SU-DHL-6 (cell line): ENCODE data around the gene ANXA3.

Source experiments
- H2AFZ ChIP-seq: fragments of 200-600 bp; sonication (generic); 2 replicates; pipeline ENCODE4 v1.6.1; 2014; ENCODE audit warnings: low read depth, mild to moderate bottlenecking, moderate library complexity, mixed read lengths, antibody characterized with exemption, low read length; ENCODE audit not compliant: severe bottlenecking
- H3F3A ChIP-seq: fragments of 200-600 bp; shearing (Covaris generic); 2 replicates; pipeline ENCODE4 v1.6.0; 2016; ENCODE audit warnings: antibody characterized with exemption, mild to moderate bottlenecking; ENCODE audit not compliant: insufficient read depth
- H3K27ac ChIP-seq: fragments of 200-600 bp; sonication (generic); 2 replicates; pipeline ENCODE4 v1.5.1; 2016; ENCODE audit warnings: low read depth, mild to moderate bottlenecking, low read length, moderate library complexity, mixed read lengths
- H3K27me3 ChIP-seq: fragments of 200-600 bp; sonication (generic), shearing (Covaris generic); 2 replicates; pipeline ENCODE4 v1.6.0; 2014; ENCODE audit warnings: mild to moderate bottlenecking, low read length
- H3K36me3 ChIP-seq: fragments of 200-600 bp; sonication (generic); 2 replicates; pipeline ENCODE4 v1.6.1; 2014; ENCODE audit warnings: mild to moderate bottlenecking, low read length, mixed read lengths
- H3K4me2 ChIP-seq: fragments of 300-600, 200-600 bp; shearing (Covaris generic), sonication (generic); 2 replicates; pipeline ENCODE4 v1.6.0; 2014; ENCODE audit warnings: low read length, low read depth, mild to moderate bottlenecking; ENCODE audit not compliant: poor library complexity, severe bottlenecking
- H3K4me3 ChIP-seq: fragments of 200-600 bp; sonication (generic); 2 replicates; pipeline ENCODE4 v1.5.1; 2014; ENCODE audit warnings: antibody characterized with exemption, low read length, mild to moderate bottlenecking, mixed read lengths; ENCODE audit not compliant: insufficient read depth, poor library complexity, severe bottlenecking
- H3K79me2 ChIP-seq: fragments of 200-600 bp; sonication (generic); 2 replicates; pipeline ENCODE4 v1.6.1; 2014; ENCODE audit warnings: mild to moderate bottlenecking, low read length, moderate library complexity; ENCODE audit not compliant: insufficient read depth
- H3K9ac ChIP-seq: fragments of 200-600 bp; sonication (generic); 2 replicates; pipeline ENCODE4 v1.7.0; 2014; ENCODE audit warnings: mild to moderate bottlenecking, low read length
- H3K9me2 ChIP-seq: fragments of 200-600 bp; sonication (generic); replicated peaks from 2 replicates; pipeline ENCODE4 v1.6.1; 2014; ENCODE audit warnings: low read length; ENCODE audit not compliant: insufficient read depth
- H3K9me3 ChIP-seq: fragments of 200-600 bp; sonication (generic); 2 replicates; pipeline ENCODE4 v1.6.1; 2014; ENCODE audit warnings: low read length, mixed read lengths; ENCODE audit not compliant: insufficient read depth
- H4K20me1 ChIP-seq: fragments of 200-600 bp; sonication (generic); 2 replicates; pipeline ENCODE4 v1.6.1; 2014; ENCODE audit warnings: low read depth, mild to moderate bottlenecking, antibody characterized with exemption, low read length, moderate library complexity, mixed read lengths
- CTCF ChIP-seq: fragments of 200-600 bp; sonication (generic); IDR thresholded peaks from one replicate; pipeline ENCODE4 v1.5.1; 2017; ENCODE audit warnings: antibody characterized with exemption, mild to moderate bottlenecking, low read length, moderate library complexity; ENCODE audit not compliant: insufficient read depth, poor library complexity, severe bottlenecking
- EZH2phosphoT487 ChIP-seq: fragments of 200-600 bp; sonication (generic), shearing (Covaris generic); conservative IDR thresholded peaks from 2 replicates; pipeline ENCODE4 v1.6.1; 2018; ENCODE audit warnings: mild to moderate bottlenecking, antibody characterized with exemption, low read length, moderate library complexity, mixed read lengths

Gene ANXA3

GRCh38 chr4:78640714-78641113 is 89.1 kb downstream of the ANXA3 start:
- no peaks in the 10 kb centered on the region for H3K79me2 ChIP-seq
- TF ChIP-seq CTCF (no peak), EZH2phosphoT487 (no peak)

GRCh38 chr4:78642934-78643333 is 91.4 kb downstream of the ANXA3 start:
- Histone ChIP-seq H3F3A (no peaks in the 10 kb centered on the region), H3K9me2 (no peaks in the 10 kb centered on the region), H3K27ac (no peak overlapping the region), H2AFZ (no peak overlapping the region), H3K4me3 (no peak overlapping the region), H3K4me2 (no peak overlapping the region), H3K36me3 (no peaks in the 10 kb centered on the region), H3K9ac (no peak overlapping the region), H3K27me3 (no peaks in the 10 kb centered on the region), H3K9me3 (no peaks in the 10 kb centered on the region), H3K79me2 (no peaks in the 10 kb centered on the region), H4K20me1 (no peaks in the 10 kb centered on the region)
- TF ChIP-seq EZH2phosphoT487 (no peak), CTCF (no peak)

More at GRCh38 chr4:78640714-78641113, 89.1 kb downstream of the ANXA3 start:
- no peaks in the 10 kb centered on the region for H3K9me2 ChIP-seq
- no peaks in the 10 kb centered on the region for H3K36me3 ChIP-seq
- H4K20me1 ChIP-seq = no peaks in the 10 kb centered on the region
- H3K9me3 ChIP-seq = no peaks in the 10 kb centered on the region
- no peak overlapping the region for H3K4me3 ChIP-seq
- no peak overlapping the region for H3K9ac ChIP-seq
- H3K27ac ChIP-seq = no peak overlapping the region
- no peaks in the 10 kb centered on the region for H3F3A ChIP-seq
- no peak overlapping the region for H2AFZ ChIP-seq
- no peaks in the 10 kb centered on the region for H3K27me3 ChIP-seq
- H3K4me2 ChIP-seq = no peak overlapping the region

- Histone ChIP-seq H3K79me2 (no peaks in the 10 kb centered on the region), H3K4me3 (no peak overlapping the region), H2AFZ (no peak overlapping the region), H3F3A (no peaks in the 10 kb centered on the region), H3K9ac (no peak overlapping the region), H4K20me1 (no peaks in the 10 kb centered on the region), H3K9me3 (no peaks in the 10 kb centered on the region), H3K27ac (no peak overlapping the region), H3K4me2 (no peak overlapping the region), H3K27me3 (no peaks in the 10 kb centered on the region), H3K36me3 (no peaks in the 10 kb centered on the region), H3K9me2 (no peaks in the 10 kb centered on the region)
- TF ChIP-seq EZH2phosphoT487 (no peak), CTCF (no peak)
These were observed 92.6 kb downstream of the ANXA3 start for GRCh38 chr4:78644063-78644691.
